Fibroblast of lung (primary cell): ENCODE results near the gene NFATC3. TPM values are rescaled to one million over a fixed set of nuclear protein-coding genes. Genes with fewer than 3 reads are reported as not detected.

Experiments used
- DNase-seq, 2 donors: peaks; one replicate each; pipeline versions ENCODE4 v3.0.0 to v3.0.0-alpha.2; 2010; ENCODE audit warnings: low read depth in 2 of 2
- H2AFZ ChIP-seq: 2 replicates; pipeline ENCODE4 v1.5.1; 2012; ENCODE audit warnings: low read length, control low read depth, inconsistent platforms
- H3K27ac ChIP-seq: 2 replicates; pipeline ENCODE4 v1.5.1; 2011; ENCODE audit warnings: low read length, control low read depth; ENCODE audit not compliant: insufficient read depth
- H3K27me3 ChIP-seq: 2 replicates; pipeline ENCODE4 v1.5.1; 2011; ENCODE audit warnings: mild to moderate bottlenecking, low read length; ENCODE audit not compliant: control insufficient read depth, insufficient read depth
- H3K36me3 ChIP-seq: 2 replicates; pipeline ENCODE4 v1.5.1; 2011; ENCODE audit warnings: low read length; ENCODE audit not compliant: control insufficient read depth, insufficient read depth
- H3K4me1 ChIP-seq: 2 replicates; pipeline ENCODE4 v1.5.1; 2011; ENCODE audit warnings: low read length; ENCODE audit not compliant: control insufficient read depth, insufficient read depth; ENCODE audit errors: extremely low read depth
- H3K4me2 ChIP-seq: 2 replicates; pipeline ENCODE4 v1.5.1; 2011; ENCODE audit warnings: low read length, control low read depth; ENCODE audit not compliant: insufficient read depth; ENCODE audit errors: extremely low read depth
- H3K4me3 ChIP-seq, 4 experiments: fragments of 200-600 bp in 1 of 4; sonication (generic) in 1 of 4; replicated peaks in 1 of 4; 2 replicates each; pipeline ENCODE4 v1.5.1; 2011 to 2016; ENCODE audit warnings: low read length in 4 of 4, low read depth in 3 of 4, mild to moderate bottlenecking in 3 of 4, control low read depth in 2 of 4, inconsistent platforms in 1 of 4, mixed read lengths in 1 of 4; ENCODE audit not compliant: insufficient read depth in 1 of 4; ENCODE audit errors: control extremely low read depth in 1 of 4
- H3K79me2 ChIP-seq: 2 replicates; pipeline ENCODE4 v1.5.1; 2012; ENCODE audit warnings: mild to moderate bottlenecking, low read length, inconsistent platforms; ENCODE audit not compliant: control insufficient read depth, insufficient read depth
- H3K9ac ChIP-seq: 2 replicates; pipeline ENCODE4 v1.5.1; 2011; ENCODE audit warnings: mild to moderate bottlenecking, low read length, control low read depth; ENCODE audit not compliant: insufficient read depth
- H3K9me3 ChIP-seq: 2 replicates; pipeline ENCODE4 v1.5.1; 2012; ENCODE audit warnings: low read depth, low read length; ENCODE audit not compliant: control insufficient read depth, insufficient read depth
- H4K20me1 ChIP-seq: 2 replicates; pipeline ENCODE4 v1.5.1; 2011; ENCODE audit warnings: low read length; ENCODE audit not compliant: control insufficient read depth, insufficient read depth; ENCODE audit errors: extremely low read depth
- EZH2 ChIP-seq: IDR thresholded peaks from 2 replicates; pipeline ENCODE4 v1.5.1; 2012; ENCODE audit warnings: low read length, control low read depth, mild to moderate bottlenecking; ENCODE audit errors: missing control alignments
- polyA plus RNA-seq, 2 donors: library from polyadenylated mRNA; depleted of rRNA in 1 of 2; stranded (reverse) in 1 of 2; unstranded in 1 of 2; fragments of >200 nt; gene quantifications; 2 replicates each; pipeline ENCODE4 v1.2.1, GENCODE V29; 2011 to 2012; ENCODE audit warnings: missing spikeins in 1 of 2
- total RNA-seq: library from RNA; depleted of rRNA; stranded (reverse); fragments of >200 nt; gene quantifications from 2 replicates; pipeline ENCODE4 v1.2.1, GENCODE V29; 2014
- TF ChIP-seq, protein P1 (sequence below), 2 donors: IDR thresholded peaks in 1 of 2; conservative IDR thresholded peaks in 1 of 2; 1 replicate in 1 of 2; 2 replicates in 1 of 2; pipeline ENCODE4 v1.5.1; 2011 to 2012; ENCODE audit warnings: low read length in 2 of 2, control low read depth in 1 of 2, inconsistent platforms in 1 of 2, low read depth in 1 of 2, mild to moderate bottlenecking in 1 of 2

Gene NFATC3
- total and polyA plus RNA-seq, 2 donors (not counting 1 experiment from before 2014, with no cell fraction given), result 9.6 to 10.6 TPM

DNA sequence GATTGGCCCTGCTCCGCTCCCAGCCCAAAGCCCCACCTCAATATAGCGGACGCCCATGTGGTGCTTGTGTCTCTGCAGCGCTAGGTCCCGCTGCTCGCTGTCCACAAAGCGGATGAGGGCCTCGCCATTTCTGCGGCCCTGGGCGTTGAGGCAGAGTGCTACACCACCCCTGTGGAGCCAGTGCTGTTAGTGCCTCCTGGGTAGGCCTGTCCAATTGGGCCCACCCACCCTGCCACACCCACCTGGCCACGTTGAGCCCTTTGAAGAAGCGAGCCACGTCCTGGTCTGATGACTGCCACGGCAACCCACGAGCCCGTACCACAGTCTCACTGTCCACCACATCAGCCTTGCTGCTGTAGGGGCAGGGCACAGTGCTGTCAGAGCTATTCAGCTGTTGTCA, 147.2 kb downstream of the NFATC3 start:
- H3K36me3 ChIP-seq, result peaks cover 2% of the 10 kb centered on the region
- peaks cover 6% of the 10 kb centered on the region for H3K4me1 ChIP-seq
- no peaks in the 10 kb centered on the region for H4K20me1 ChIP-seq
- no peaks in the 10 kb centered on the region for H3K79me2 ChIP-seq
- H3K9me3 ChIP-seq, result no peaks in the 10 kb centered on the region
- H3K4me2 ChIP-seq, result no peak overlapping the region
- TF ChIP-seq, protein P1, sequence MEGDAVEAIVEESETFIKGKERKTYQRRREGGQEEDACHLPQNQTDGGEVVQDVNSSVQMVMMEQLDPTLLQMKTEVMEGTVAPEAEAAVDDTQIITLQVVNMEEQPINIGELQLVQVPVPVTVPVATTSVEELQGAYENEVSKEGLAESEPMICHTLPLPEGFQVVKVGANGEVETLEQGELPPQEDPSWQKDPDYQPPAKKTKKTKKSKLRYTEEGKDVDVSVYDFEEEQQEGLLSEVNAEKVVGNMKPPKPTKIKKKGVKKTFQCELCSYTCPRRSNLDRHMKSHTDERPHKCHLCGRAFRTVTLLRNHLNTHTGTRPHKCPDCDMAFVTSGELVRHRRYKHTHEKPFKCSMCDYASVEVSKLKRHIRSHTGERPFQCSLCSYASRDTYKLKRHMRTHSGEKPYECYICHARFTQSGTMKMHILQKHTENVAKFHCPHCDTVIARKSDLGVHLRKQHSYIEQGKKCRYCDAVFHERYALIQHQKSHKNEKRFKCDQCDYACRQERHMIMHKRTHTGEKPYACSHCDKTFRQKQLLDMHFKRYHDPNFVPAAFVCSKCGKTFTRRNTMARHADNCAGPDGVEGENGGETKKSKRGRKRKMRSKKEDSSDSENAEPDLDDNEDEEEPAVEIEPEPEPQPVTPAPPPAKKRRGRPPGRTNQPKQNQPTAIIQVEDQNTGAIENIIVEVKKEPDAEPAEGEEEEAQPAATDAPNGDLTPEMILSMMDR (conservative IDR thresholded peaks at IDR 0.05 in 1 of 2, IDR thresholded peaks at IDR 0.05 in 1 of 2; ENCODE audit: low read depth in 1 of 2, low read length in 2 of 2), result no peak
- TF ChIP-seq EZH2, result no peak
- H3K9ac ChIP-seq, result no peak overlapping the region
- no peak overlapping the region for H3K27ac ChIP-seq
- H3K4me3 ChIP-seq, result no peak overlapping the region
- no peak overlapping the region for H2AFZ ChIP-seq
- H3K27me3 ChIP-seq, result no peaks in the 10 kb centered on the region
- no peak for DNase-seq

DNA sequence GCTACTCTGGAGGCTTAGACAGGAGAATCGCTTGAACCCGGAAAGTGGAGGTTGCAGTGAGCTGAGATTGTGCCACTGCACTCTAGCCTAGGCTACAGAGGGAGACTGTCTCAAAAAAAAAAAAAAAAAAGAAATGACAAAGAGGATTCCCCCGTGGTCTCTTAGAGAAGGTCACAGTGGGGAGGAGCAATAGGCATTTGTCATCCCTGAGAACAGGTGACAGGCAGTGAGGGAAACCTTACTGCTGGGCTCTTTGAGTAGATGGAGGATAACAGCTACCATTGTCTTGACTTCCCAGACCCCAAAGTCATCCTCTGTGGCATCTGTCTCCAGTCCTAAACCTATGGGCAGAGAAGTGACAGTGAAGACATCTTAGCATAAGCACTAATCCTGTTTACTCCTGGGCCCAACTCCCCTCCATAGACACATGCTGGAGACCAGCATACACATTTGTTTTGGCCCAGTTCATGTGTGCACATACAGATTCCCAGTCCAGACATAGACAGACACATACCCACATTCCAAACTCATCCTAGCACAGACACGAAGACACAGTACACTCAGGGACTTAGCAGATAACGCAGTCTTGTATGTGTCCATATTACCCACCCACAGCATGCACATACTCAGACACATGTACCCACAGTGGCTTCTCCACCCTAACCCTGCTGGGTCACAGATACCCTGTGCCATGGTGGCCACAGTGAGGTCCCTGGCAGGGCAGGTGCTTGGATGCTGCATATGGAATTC, 148.1 kb downstream of the NFATC3 start:
- Histone ChIP-seq H3K4me3 (no peak overlapping the region), H4K20me1 (no peaks in the 10 kb centered on the region), H3K4me2 (no peak overlapping the region), H3K79me2 (no peaks in the 10 kb centered on the region), H3K27ac (no peak overlapping the region), H3K36me3 (peaks cover 2% of the 10 kb centered on the region), H3K4me1 (peaks cover 9% of the 10 kb centered on the region), H3K9me3 (no peaks in the 10 kb centered on the region), H2AFZ (no peak overlapping the region), H3K27me3 (no peaks in the 10 kb centered on the region), H3K9ac (no peak overlapping the region)
- DNase-seq, result no peak
- no peak for TF ChIP-seq EZH2

DNA sequence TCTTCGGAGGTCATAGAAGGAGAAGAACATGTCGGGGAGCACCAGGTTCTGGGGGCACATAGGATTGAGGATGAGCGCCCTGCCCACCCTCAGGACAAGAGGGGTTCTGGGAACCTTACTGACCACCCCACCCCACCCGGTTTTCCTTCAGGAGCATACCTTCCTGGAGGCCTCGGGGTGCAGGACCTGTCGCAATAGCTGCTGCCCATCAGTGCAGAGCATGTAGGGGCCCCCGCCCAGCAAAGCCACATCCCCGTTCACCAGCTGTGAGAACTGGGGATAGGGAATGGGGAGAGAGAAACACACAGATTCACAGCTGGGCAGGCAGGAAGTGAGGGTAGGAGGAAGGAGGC, 148.6 kb downstream of the NFATC3 start:
- no peak for DNase-seq
- no peak overlapping the region for H3K4me2 ChIP-seq
- no peak overlapping the region for H3K27ac ChIP-seq
- TF ChIP-seq EZH2, result no peak
- TF ChIP-seq, protein P1 (conservative IDR thresholded peaks at IDR 0.05 in 1 of 2, IDR thresholded peaks at IDR 0.05 in 1 of 2; ENCODE audit: low read depth in 1 of 2, low read length in 2 of 2), result no peak
- H2AFZ ChIP-seq, result no peak overlapping the region
- H3K4me3 ChIP-seq, result no peak overlapping the region
- H3K9me3 ChIP-seq, result no peaks in the 10 kb centered on the region
- H3K4me1 ChIP-seq, result peaks cover 9% of the 10 kb centered on the region
- no peak overlapping the region for H3K9ac ChIP-seq
- no peaks in the 10 kb centered on the region for H4K20me1 ChIP-seq
- H3K79me2 ChIP-seq, result no peaks in the 10 kb centered on the region
- no peaks in the 10 kb centered on the region for H3K27me3 ChIP-seq
- peaks cover 2% of the 10 kb centered on the region for H3K36me3 ChIP-seq
